Measurements from ENCODE around the gene AAK1. TPM values are rescaled to one million over a fixed set of nuclear protein-coding genes. Genes with fewer than 3 reads are reported as not detected.

AAK1 gene
- total RNA-seq, 1 donor from 2014 or later: 20.8 TPM

- no peaks in the 10 kb centered on the region for H3K36me3 ChIP-seq
- no peaks in the 10 kb centered on the region for H3K36me3 Mint-ChIP-seq
- H3K4me3 ChIP-seq: no peak overlapping the region
- peak; percentile 81 for DNase-seq (ENCODE audit: low spot score)
- H3K4me3 Mint-ChIP-seq: no peak overlapping the region
- H3K9me3 Mint-ChIP-seq: no peaks in the 10 kb centered on the region
- no peak overlapping the region for H3K9ac ChIP-seq
- no peaks in the 10 kb centered on the region for H3K4me1 ChIP-seq
- no peak overlapping the region for H3K27ac Mint-ChIP-seq
- no peaks in the 10 kb centered on the region for H3K4me1 Mint-ChIP-seq
- no peaks in the 10 kb centered on the region for H3K27me3 ChIP-seq
- H3K79me2 ChIP-seq (ENCODE audit: low read depth): no peaks in the 10 kb centered on the region
- H3K9me3 ChIP-seq (ENCODE audit: low read depth): no peaks in the 10 kb centered on the region
- no peak overlapping the region for H2AFZ ChIP-seq (replicated peaks)
- H3K27me3 Mint-ChIP-seq (ENCODE audit: insufficient read depth, low read depth): no peaks in the 10 kb centered on the region
- no peak overlapping the region for H3K27ac ChIP-seq
- TF ChIP-seq CTCF (IDR thresholded peaks at IDR 0.05): peak; percentile 79
- TF ChIP-seq EZH2phosphoT487 (IDR thresholded peaks at IDR 0.05): no peak
- TF ChIP-seq EZH2 (IDR thresholded peaks at IDR 0.05): no peak
- H3K4me2 ChIP-seq: no peak overlapping the region
- H4K20me1 ChIP-seq (ENCODE audit: low read depth): no peaks in the 10 kb centered on the region
- H3F3A ChIP-seq (ENCODE audit: low read depth): no peaks in the 10 kb centered on the region
Measured at GRCh38 chr2:69559442-69560146, 83.9 kb downstream of the AAK1 start.

DNA sequence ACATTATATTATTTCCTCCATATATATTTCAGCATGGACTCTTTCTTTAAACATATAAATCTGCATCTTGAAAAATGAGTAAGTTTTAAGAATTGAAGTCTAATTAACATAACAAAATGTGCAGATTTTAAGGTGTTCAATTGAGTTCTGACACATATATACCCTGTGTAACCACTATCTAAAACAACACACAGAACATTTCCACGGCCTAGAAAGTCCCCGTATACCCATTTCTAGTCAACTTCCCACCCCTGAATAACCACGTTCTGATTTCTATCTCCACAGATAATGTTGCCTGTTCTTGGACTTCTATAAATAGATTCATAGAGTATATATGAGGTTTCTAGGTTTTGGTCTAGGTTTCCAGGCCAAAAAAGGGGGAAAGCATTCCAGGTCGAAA is 87.5 kb downstream of the AAK1 start:
- no peak overlapping the region for H3K27ac Mint-ChIP-seq
- H3F3A ChIP-seq (ENCODE audit: low read depth): no peaks in the 10 kb centered on the region
- H3K4me1 Mint-ChIP-seq: no peaks in the 10 kb centered on the region
- H4K20me1 ChIP-seq (ENCODE audit: low read depth): no peaks in the 10 kb centered on the region
- H3K27me3 ChIP-seq: no peaks in the 10 kb centered on the region
- no peak overlapping the region for H3K4me2 ChIP-seq
- no peak overlapping the region for H3K27ac ChIP-seq
- H3K36me3 ChIP-seq: no peaks in the 10 kb centered on the region
- no peak overlapping the region for H2AFZ ChIP-seq (replicated peaks)
- H3K4me3 Mint-ChIP-seq: no peak overlapping the region
- H3K9me3 ChIP-seq (ENCODE audit: low read depth): no peaks in the 10 kb centered on the region
- H3K36me3 Mint-ChIP-seq: peaks cover 8% of the 10 kb centered on the region
- no peaks in the 10 kb centered on the region for H3K27me3 Mint-ChIP-seq (ENCODE audit: insufficient read depth, low read depth)
- DNase-seq (ENCODE audit: low spot score): no peak
- H3K4me1 ChIP-seq: no peaks in the 10 kb centered on the region
- no peak overlapping the region for H3K9ac ChIP-seq
- TF ChIP-seq EZH2 (IDR thresholded peaks at IDR 0.05): no peak
- no peak for TF ChIP-seq CTCF (IDR thresholded peaks at IDR 0.05)
- no peak for TF ChIP-seq EZH2phosphoT487 (IDR thresholded peaks at IDR 0.05)
- H3K9me3 Mint-ChIP-seq: no peaks in the 10 kb centered on the region
- H3K4me3 ChIP-seq: no peak overlapping the region
- no peaks in the 10 kb centered on the region for H3K79me2 ChIP-seq (ENCODE audit: low read depth)

DNA sequence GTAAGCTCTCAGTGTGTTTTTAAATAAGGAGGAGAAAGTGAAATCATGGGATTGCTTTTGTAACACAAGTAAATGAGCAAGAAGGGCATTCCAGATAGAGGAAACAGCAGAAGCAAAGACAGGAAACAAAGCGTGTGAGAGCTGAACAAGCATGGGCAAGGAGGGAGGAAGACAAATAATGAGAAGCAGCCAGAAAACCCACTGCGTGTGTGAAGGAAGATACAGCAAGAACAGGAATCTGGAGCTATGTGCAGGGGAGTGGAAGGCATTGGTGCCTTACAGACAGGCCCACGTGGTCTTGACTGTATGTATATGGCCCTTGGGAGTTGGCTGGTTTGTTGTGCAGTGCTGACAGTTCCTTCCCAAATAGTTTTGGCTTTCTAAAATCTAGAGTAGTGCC is 88.6 kb downstream of the AAK1 start:
- Histone ChIP-seq H3K4me1 (no peaks in the 10 kb centered on the region), H3K9ac (no peak overlapping the region), H3K9me3 (ENCODE audit: low read depth) (no peaks in the 10 kb centered on the region), H3K27ac (no peak overlapping the region), H3K4me2 (no peak overlapping the region), H3F3A (ENCODE audit: low read depth) (no peaks in the 10 kb centered on the region), H2AFZ (replicated peaks) (no peak overlapping the region), H3K36me3 (no peaks in the 10 kb centered on the region), H4K20me1 (ENCODE audit: low read depth) (no peaks in the 10 kb centered on the region), H3K79me2 (ENCODE audit: low read depth) (no peaks in the 10 kb centered on the region), H3K4me3 (no peak overlapping the region), H3K27me3 (no peaks in the 10 kb centered on the region)
- Mint-ChIP-seq H3K4me3 (no peak overlapping the region), H3K27me3 (ENCODE audit: insufficient read depth, low read depth) (no peaks in the 10 kb centered on the region), H3K4me1 (no peaks in the 10 kb centered on the region), H3K9me3 (no peaks in the 10 kb centered on the region), H3K27ac (no peak overlapping the region), H3K36me3 (peaks cover 11% of the 10 kb centered on the region)
- no peak for DNase-seq (ENCODE audit: low spot score)
- TF ChIP-seq CTCF (IDR thresholded peaks at IDR 0.05) (no peak), EZH2phosphoT487 (IDR thresholded peaks at IDR 0.05) (no peak), EZH2 (IDR thresholded peaks at IDR 0.05) (no peak)

Measured in neural progenitor cell (in vitro differentiated cells).